ENCODE results near the gene JAZF1.
A peak's percentile ranks its signal among the peaks of the same experiment; 100 is the strongest.

JAZF1 gene

GRCh38 chr7:28075674-28076358, 104.8 kb downstream of the JAZF1 start:
- in situ Hi-C loops (cut with HindIII; ENCODE audit: low sequenced_read_pairs) = no loop called here
- no peak for DNase-seq (ENCODE audit: low read depth, low spot score)
- TF ChIP-seq, protein P1, sequence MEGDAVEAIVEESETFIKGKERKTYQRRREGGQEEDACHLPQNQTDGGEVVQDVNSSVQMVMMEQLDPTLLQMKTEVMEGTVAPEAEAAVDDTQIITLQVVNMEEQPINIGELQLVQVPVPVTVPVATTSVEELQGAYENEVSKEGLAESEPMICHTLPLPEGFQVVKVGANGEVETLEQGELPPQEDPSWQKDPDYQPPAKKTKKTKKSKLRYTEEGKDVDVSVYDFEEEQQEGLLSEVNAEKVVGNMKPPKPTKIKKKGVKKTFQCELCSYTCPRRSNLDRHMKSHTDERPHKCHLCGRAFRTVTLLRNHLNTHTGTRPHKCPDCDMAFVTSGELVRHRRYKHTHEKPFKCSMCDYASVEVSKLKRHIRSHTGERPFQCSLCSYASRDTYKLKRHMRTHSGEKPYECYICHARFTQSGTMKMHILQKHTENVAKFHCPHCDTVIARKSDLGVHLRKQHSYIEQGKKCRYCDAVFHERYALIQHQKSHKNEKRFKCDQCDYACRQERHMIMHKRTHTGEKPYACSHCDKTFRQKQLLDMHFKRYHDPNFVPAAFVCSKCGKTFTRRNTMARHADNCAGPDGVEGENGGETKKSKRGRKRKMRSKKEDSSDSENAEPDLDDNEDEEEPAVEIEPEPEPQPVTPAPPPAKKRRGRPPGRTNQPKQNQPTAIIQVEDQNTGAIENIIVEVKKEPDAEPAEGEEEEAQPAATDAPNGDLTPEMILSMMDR (IDR thresholded peaks at IDR 0.05; ENCODE audit: low read depth, low read length) = no peak
- H3K4me3 ChIP-seq (ENCODE audit: low read depth, low read length) = no peak overlapping the region

GRCh38 chr7:28072876-28073514, 107.6 kb downstream of the JAZF1 start:
- DNase-seq (ENCODE audit: low read depth, low spot score) = no peak
- TF ChIP-seq, protein P1 (IDR thresholded peaks at IDR 0.05; ENCODE audit: low read depth, low read length) = no peak
- in situ Hi-C loops (cut with HindIII; ENCODE audit: low sequenced_read_pairs) = no loop called here
- no peak overlapping the region for H3K4me3 ChIP-seq (ENCODE audit: low read depth, low read length)

DNA sequence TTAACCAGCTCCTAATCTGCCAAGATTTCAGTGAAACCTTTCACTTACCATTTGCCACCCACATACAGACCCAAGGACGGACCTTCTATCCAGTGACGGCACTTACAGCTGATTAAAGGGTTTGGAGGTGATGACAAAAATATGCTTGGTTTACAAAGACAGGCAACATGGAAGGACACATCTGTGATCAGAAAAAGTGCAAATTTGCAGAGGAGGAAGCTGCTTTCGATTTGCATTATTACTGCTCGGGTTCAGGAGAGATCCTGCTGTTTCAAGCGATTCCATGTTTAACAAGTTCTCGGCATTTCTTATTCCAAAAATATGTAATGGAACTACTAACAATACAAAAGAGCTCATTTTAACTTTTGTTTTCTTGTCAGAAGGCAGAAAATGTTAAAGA, 109.0 kb downstream of the JAZF1 start:
- no peak for DNase-seq (ENCODE audit: low read depth, low spot score)
- in situ Hi-C loops (cut with HindIII; ENCODE audit: low sequenced_read_pairs) = no loop called here
- no peak overlapping the region for H3K4me3 ChIP-seq (ENCODE audit: low read depth, low read length)
- TF ChIP-seq, protein P1 (IDR thresholded peaks at IDR 0.05; ENCODE audit: low read depth, low read length) = no peak

- DNase-seq (ENCODE audit: low read depth, low spot score) = no peak
- H3K4me3 ChIP-seq (ENCODE audit: low read depth, low read length) = no peak overlapping the region
- TF ChIP-seq, protein P1 (IDR thresholded peaks at IDR 0.05; ENCODE audit: low read depth, low read length) = no peak
- in situ Hi-C loops (cut with HindIII; ENCODE audit: low sequenced_read_pairs) = no loop called here
Measured at GRCh38 chr7:28070297-28071055, 110.1 kb downstream of the JAZF1 start.

DNA sequence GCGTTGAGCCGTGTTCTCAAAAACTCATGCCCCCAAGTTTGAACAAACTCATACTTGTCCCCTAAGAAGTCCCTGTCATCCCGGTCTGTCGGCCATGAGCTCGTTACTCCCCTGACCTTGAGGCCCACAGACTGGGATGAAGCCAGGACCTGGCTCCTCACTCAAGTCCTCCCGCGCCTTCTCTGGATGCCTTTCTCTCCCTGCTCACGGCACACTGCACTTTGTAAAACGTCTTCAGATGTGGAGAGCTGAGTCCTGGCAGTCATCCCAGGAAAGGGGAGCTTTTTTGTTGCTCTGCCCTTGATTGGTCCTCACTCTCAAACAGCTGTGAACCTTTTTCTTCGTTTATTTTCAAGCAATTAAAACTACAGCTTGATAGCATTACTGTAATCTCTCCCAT, 110.8 kb downstream of the JAZF1 start:
- in situ Hi-C loops (cut with HindIII; ENCODE audit: low sequenced_read_pairs) = no loop called here
- peak; percentile 59 for DNase-seq (ENCODE audit: low read depth, low spot score)
- TF ChIP-seq, protein P1 (IDR thresholded peaks at IDR 0.05; ENCODE audit: low read depth, low read length) = no peak
- H3K4me3 ChIP-seq (ENCODE audit: low read depth, low read length) = no peak overlapping the region

DNA sequence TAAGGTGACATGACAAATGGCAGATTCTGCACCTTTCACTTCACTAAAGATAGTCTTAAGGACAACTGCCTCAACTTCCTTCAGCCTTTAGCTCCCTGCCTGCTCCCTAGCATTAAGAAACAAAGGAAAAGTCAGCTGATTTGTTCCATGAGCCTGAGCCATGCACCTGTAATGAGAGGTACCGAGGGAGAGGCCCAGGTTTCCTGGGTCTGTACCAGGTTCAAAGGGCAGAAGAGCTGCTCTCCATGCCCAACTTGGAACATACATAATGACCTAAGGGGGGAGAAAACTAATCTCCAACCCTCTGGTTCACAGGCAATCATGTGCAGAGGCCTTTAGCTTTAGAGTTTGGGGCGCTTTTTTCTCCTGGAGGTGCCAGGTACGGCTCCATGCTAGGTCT, 111.2 kb downstream of the JAZF1 start:
- in situ Hi-C loops (cut with HindIII; ENCODE audit: low sequenced_read_pairs) = no loop called here
- DNase-seq (ENCODE audit: low read depth, low spot score) = no peak
- H3K4me3 ChIP-seq (ENCODE audit: low read depth, low read length) = no peak overlapping the region
- TF ChIP-seq, protein P1 (IDR thresholded peaks at IDR 0.05; ENCODE audit: low read depth, low read length) = no peak
